H1 (cell line): ENCODE measurements around the gene FHAD1. TPM values are rescaled to one million over a fixed set of nuclear protein-coding genes. Genes with fewer than 3 reads are reported as not detected.

Source experiments
- CTCF ChIA-PET: fragments of 300-600 bp; sonication (Branson Sonifier 250); formaldehyde crosslinking; loops from one replicate; lab custom pipeline; 2021; ENCODE audit not compliant: partially characterized antibody; lab: Charles Lee
- POLR2A ChIA-PET: fragments of 300-600 bp; sonication (Branson Sonifier 250); formaldehyde crosslinking; loops from one replicate; lab custom pipeline; 2021; ENCODE audit warnings: inconsistent platforms; ENCODE audit not compliant: partially characterized antibody; lab: Charles Lee
- DNase-seq, 2 experiments: peaks; one replicate each; pipeline versions ENCODE4 v3.0.0 to v3.0.0-alpha.2; 2010 to 2022; ENCODE audit warnings: low spot score in 2 of 2, low read depth in 1 of 2, mixed read lengths in 1 of 2
- FAIRE-seq: peaks from 2 replicates; lab custom pipeline; 2011; peaks lifted over from hg19 to GRCh38; lab: Jason Lieb, UNC
- H2AFZ ChIP-seq: 2 replicates; pipeline ENCODE4 v1.8.1; 2012; ENCODE audit warnings: low read length, inconsistent platforms
- H2AK5ac ChIP-seq: 2 replicates; pipeline ENCODE4 v1.6.1; 2013; ENCODE audit warnings: low read depth, low read length
- H2BK120ac ChIP-seq: replicated peaks from 2 replicates; pipeline ENCODE3; 2013; ENCODE audit warnings: low read depth, low read length, inconsistent platforms
- H2BK12ac ChIP-seq: 2 replicates; pipeline ENCODE4 v1.6.1; 2013; ENCODE audit warnings: low read depth, low read length
- H2BK15ac ChIP-seq: 2 replicates; pipeline ENCODE4 v1.6.1; 2013; ENCODE audit warnings: low read length
- H2BK20ac ChIP-seq: 2 replicates; pipeline ENCODE4 v1.6.1; 2013; ENCODE audit warnings: low read length
- H2BK5ac ChIP-seq: 2 replicates; pipeline ENCODE4 v1.6.1; 2013; ENCODE audit warnings: low read depth, low read length
- H3K14ac ChIP-seq: 2 replicates; pipeline ENCODE4 v1.6.1; 2013; ENCODE audit warnings: inconsistent platforms; ENCODE audit not compliant: insufficient read length
- H3K18ac ChIP-seq: 2 replicates; pipeline ENCODE4 v1.6.1; 2013; ENCODE audit warnings: low read length; ENCODE audit errors: extremely low read depth
- H3K23ac ChIP-seq: 2 replicates; pipeline ENCODE4 v1.6.1; 2013; ENCODE audit warnings: inconsistent platforms; ENCODE audit not compliant: insufficient read length
- H3K23me2 ChIP-seq: 2 replicates; pipeline ENCODE4 v1.6.1; 2013; ENCODE audit warnings: low read depth, low read length
- H3K27ac ChIP-seq: 2 replicates; pipeline ENCODE4 v1.6.1; 2011; ENCODE audit warnings: low read depth, low read length, inconsistent platforms
- H3K27me3 ChIP-seq, 4 experiments: replicated peaks in 1 of 4; 1 replicate in 1 of 4; 2 replicates in 3 of 4; pipeline versions ENCODE4 v1.6.1 to v1.8.1; 2011 to 2013; ENCODE audit warnings: low read length in 3 of 4, mild to moderate bottlenecking in 3 of 4, inconsistent platforms in 2 of 4, mixed read lengths in 2 of 4, moderate library complexity in 1 of 4; ENCODE audit not compliant: control insufficient read depth in 3 of 4, insufficient read depth in 3 of 4; ENCODE audit errors: extremely low read depth in 1 of 4
- H3K36me3 ChIP-seq, 4 experiments: 2 replicates each; pipeline versions ENCODE4 v1.6.1 to v1.8.1; 2011 to 2013; ENCODE audit warnings: mild to moderate bottlenecking in 4 of 4, low read length in 3 of 4, moderate library complexity in 2 of 4, control low read depth in 1 of 4, inconsistent platforms in 1 of 4; ENCODE audit not compliant: insufficient read depth in 4 of 4, control insufficient read depth in 2 of 4
- H3K4ac ChIP-seq: replicated peaks from 2 replicates; pipeline ENCODE3; 2013; ENCODE audit warnings: low read length, low read depth, mixed read lengths, inconsistent platforms; ENCODE audit not compliant: insufficient read length
- H3K4me1 ChIP-seq, 4 experiments: replicated peaks in 1 of 4; 1 replicate in 1 of 4; 2 replicates in 3 of 4; pipeline versions ENCODE4 v1.6.1 to v1.8.1; 2011 to 2013; ENCODE audit warnings: low read length in 3 of 4, inconsistent platforms in 2 of 4, mixed read lengths in 1 of 4; ENCODE audit not compliant: insufficient read depth in 4 of 4, control insufficient read depth in 3 of 4
- H3K4me2 ChIP-seq, 2 experiments: 2 replicates each; pipeline versions ENCODE4 v1.6.1 to v1.8.1; 2011 to 2013; ENCODE audit warnings: low read depth in 2 of 2, low read length in 2 of 2, control low read depth in 1 of 2, inconsistent platforms in 1 of 2, mild to moderate bottlenecking in 1 of 2; ENCODE audit not compliant: insufficient read depth in 1 of 2
- H3K4me3 ChIP-seq, 4 experiments: fragments of 200-600, 300-600 bp in 1 of 4; sonication (generic), shearing (Covaris generic), sonication (Bioruptor Twin) in 1 of 4; 2 replicates each; pipeline versions ENCODE4 v1.5.1 to v1.8.1; 2011 to 2016; ENCODE audit warnings: low read length in 4 of 4, low read depth in 3 of 4, control low read depth in 2 of 4, inconsistent platforms in 2 of 4, mild to moderate bottlenecking in 2 of 4, mixed read lengths in 1 of 4, moderate library complexity in 1 of 4; ENCODE audit not compliant: insufficient read depth in 2 of 4; ENCODE audit errors: extremely low read depth in 1 of 4
- H3K56ac ChIP-seq: replicated peaks from 2 replicates; pipeline ENCODE3; 2013; ENCODE audit warnings: low read depth, mild to moderate bottlenecking, mixed read lengths, low read length, inconsistent platforms; ENCODE audit not compliant: insufficient read length
- H3K79me1 ChIP-seq: 2 replicates; pipeline ENCODE4 v1.6.1; 2013; ENCODE audit warnings: low read depth, low read length, control low read depth
- H3K79me2 ChIP-seq, 2 experiments: 2 replicates each; pipeline versions ENCODE4 v1.6.1 to v1.8.1; 2012 to 2013; ENCODE audit warnings: low read length in 2 of 2, mild to moderate bottlenecking in 2 of 2, inconsistent platforms in 1 of 2; ENCODE audit not compliant: insufficient read depth in 2 of 2, control insufficient read depth in 1 of 2
- H3K9ac ChIP-seq, 4 experiments: replicated peaks in 1 of 4; 1 replicate in 1 of 4; 2 replicates in 3 of 4; pipeline versions ENCODE4 v1.6.1 to v1.8.1; 2011 to 2013; ENCODE audit warnings: low read depth in 3 of 4, low read length in 3 of 4, control low read depth in 2 of 4, mild to moderate bottlenecking in 2 of 4, moderate library complexity in 2 of 4, inconsistent platforms in 1 of 4; ENCODE audit errors: extremely low read depth in 1 of 4
- H3K9me3 ChIP-seq, 2 experiments: 2 replicates each; pipeline versions ENCODE4 v1.6.1 to v1.8.1; 2012 to 2013; ENCODE audit warnings: mild to moderate bottlenecking in 2 of 2, moderate library complexity in 2 of 2, control low read depth in 1 of 2, inconsistent platforms in 1 of 2, low read depth in 1 of 2, low read length in 1 of 2, mixed read lengths in 1 of 2; ENCODE audit not compliant: insufficient read depth in 2 of 2
- H4K20me1 ChIP-seq, 2 experiments: replicated peaks in 1 of 2; 2 replicates each; pipeline versions ENCODE3 to v1.8.1; 2011 to 2013; ENCODE audit warnings: inconsistent platforms in 2 of 2, low read length in 2 of 2, mild to moderate bottlenecking in 1 of 2; ENCODE audit not compliant: insufficient read depth in 2 of 2, control insufficient read depth in 1 of 2
- H4K5ac ChIP-seq: 2 replicates; pipeline ENCODE4 v1.6.1; 2013; ENCODE audit warnings: low read length, low read depth, mixed read lengths, inconsistent platforms; ENCODE audit not compliant: insufficient read length
- H4K8ac ChIP-seq: 2 replicates; pipeline ENCODE4 v1.8.0; 2013; ENCODE audit warnings: mild to moderate bottlenecking, moderate library complexity, low read length, inconsistent platforms; ENCODE audit not compliant: insufficient read depth; ENCODE audit errors: extremely low read depth
- H4K91ac ChIP-seq: replicated peaks from 2 replicates; pipeline ENCODE3; 2013; ENCODE audit warnings: low read length, mixed read lengths, inconsistent platforms; ENCODE audit not compliant: insufficient read length
- ASH2L ChIP-seq: fragments of 200-600, 300-600 bp; sonication (generic); IDR thresholded peaks from one replicate; pipeline ENCODE4 v1.7.1; 2017; ENCODE audit warnings: low read length
- CTCF ChIP-seq, 3 experiments: IDR thresholded peaks; 1 replicate in 2 of 3; 2 replicates in 1 of 3; pipeline versions ENCODE4 v1.5.1 to v1.6.1; 2011; ENCODE audit warnings: low read length in 3 of 3, mild to moderate bottlenecking in 3 of 3, inconsistent platforms in 2 of 3, low read depth in 1 of 3, moderate library complexity in 1 of 3; ENCODE audit not compliant: insufficient read depth in 1 of 3; ENCODE audit errors: control extremely low read depth in 1 of 3
- EZH2 ChIP-seq: fragments of 200-600 bp; sonication (generic); IDR thresholded peaks from 2 replicates; pipeline ENCODE4 v1.7.1; 2012; ENCODE audit warnings: low read depth, mild to moderate bottlenecking, moderate library complexity, low read length, inconsistent platforms; ENCODE audit not compliant: severe bottlenecking
- GTF2F1 ChIP-seq: IDR thresholded peaks from 2 replicates; pipeline ENCODE4 v1.6.1; 2012; ENCODE audit warnings: low read depth, low read length, improper control_type of control experiment, borderline replicate concordance
- NRF1 ChIP-seq: IDR thresholded peaks from 2 replicates; pipeline ENCODE4 v1.6.1; 2011; ENCODE audit warnings: mild to moderate bottlenecking, low read depth, low read length, improper control_type of control experiment
- PHF8 ChIP-seq: fragments of 200-600 bp; sonication (generic); conservative IDR thresholded peaks from 2 replicates; pipeline ENCODE4 v1.7.1; 2012; ENCODE audit warnings: low read depth, mild to moderate bottlenecking, inconsistent platforms, low read length, moderate library complexity
- RXRA ChIP-seq: IDR thresholded peaks from 2 replicates; pipeline ENCODE4 v1.6.1; 2011; ENCODE audit warnings: low read depth, mild to moderate bottlenecking, low read length, moderate library complexity; ENCODE audit not compliant: insufficient read depth
- SIN3A ChIP-seq, 2 experiments: IDR thresholded peaks in 1 of 2; conservative IDR thresholded peaks in 1 of 2; 2 replicates each; pipeline ENCODE4 v1.6.1; 2011 to 2012; ENCODE audit warnings: low read length in 2 of 2, improper control_type of control experiment in 1 of 2, low read depth in 1 of 2, mild to moderate bottlenecking in 1 of 2
- SIX5 ChIP-seq: IDR thresholded peaks from 2 replicates; pipeline ENCODE4 v1.6.1; 2011; ENCODE audit warnings: mild to moderate bottlenecking, low read depth, low read length
- SP4 ChIP-seq: IDR thresholded peaks from 2 replicates; pipeline ENCODE4 v1.6.1; 2012; ENCODE audit warnings: low read length, inconsistent platforms
- TEAD4 ChIP-seq: IDR thresholded peaks from 2 replicates; pipeline ENCODE4 v1.6.1; 2012; ENCODE audit warnings: low read depth, low read length, inconsistent platforms, mixed read lengths
- YY1 ChIP-seq: IDR thresholded peaks from 2 replicates; pipeline ENCODE4 v1.6.1; 2011; ENCODE audit warnings: low read depth, mild to moderate bottlenecking, low read length
- WGBS, 2 experiments: shearing (Covaris generic) in 1 of 2; methylation state at CpG; one replicate each; pipeline versions ENCODE4 v1.1.6 to v1.1.7; 2013 to 2015; ENCODE audit warnings: low lambda C conversion rate in 2 of 2, mixed read lengths in 2 of 2, inconsistent platforms in 1 of 2, low coverage in 1 of 2, missing lambda C conversion rate in 1 of 2; ENCODE audit not compliant: insufficient replicate concordance in 2 of 2, insufficient coverage in 1 of 2, insufficient read length in 1 of 2; ENCODE audit errors: extremely low coverage in 1 of 2, missing lambda C conversion rate in 1 of 2; 5-methylcytosine and 5-hydroxymethylcytosine counted together
- polyA plus RNA-seq, 7 experiments: library from polyadenylated mRNA; depleted of rRNA in 3 of 7; stranded (reverse) in 5 of 7; unstranded in 2 of 7; fragments of >200 nt in 5 of 7; fragments of 200-250 nt in 2 of 7; gene quantifications; 1 replicate in 5 of 7; 2 replicates in 1 of 7; 4 replicates in 1 of 7; pipeline versions ENCODE4 v1.2.1 to v1.2.3, GENCODE V29; 2011 to 2013; ENCODE audit warnings: missing spikeins in 2 of 7, mixed read lengths in 2 of 7
- total RNA-seq: library from RNA; stranded (reverse); fragmentation: NEBNext Ultra II Directional; extraction: Animal tissue kit (Norgen Biotek cat#: 25700); gene quantifications from 2 replicates; pipeline ENCODE4 v1.2.1, GENCODE V29; 2021

FHAD1 gene
- total and polyA plus RNA-seq, 2 of the 8 experiments (the other 6 are each of a cell fraction or from before 2014, with no cell fraction given): 0.39 to 0.69 TPM

GRCh38 chr1:15309687-15310086 lies 62.7 kb downstream of the FHAD1 start:
- Histone ChIP-seq H2BK20ac (no peak overlapping the region), H3K27ac (no peak overlapping the region), H3K36me3 (no peaks in the 10 kb centered on the region), H4K20me1 (peaks cover 0 to 1% of the 10 kb centered on the region in 2 experiments), H3K4me2 (no peak overlapping the region), H3K23ac (no peak overlapping the region), H3K4me1 (no peaks in the 10 kb centered on the region; a peak in 1 of 7 replicates), H2BK12ac (no peak overlapping the region), H3K79me2 (no peaks in the 10 kb centered on the region), H4K5ac (no peak overlapping the region), H3K9ac (no peak overlapping the region), H2AK5ac (no peak overlapping the region), H3K4me3 (no peak overlapping the region), H3K79me1 (no peaks in the 10 kb centered on the region), H3K27me3 (no peaks in the 10 kb centered on the region; a peak in 1 of 7 replicates), H3K14ac (no peak overlapping the region), H3K56ac (no peak overlapping the region), H3K18ac (no peak overlapping the region), H2BK120ac (no peak overlapping the region), H3K9me3 (peaks cover 7 to 8% of the 10 kb centered on the region in 2 experiments; a peak in 1 of 4 replicates), H2BK15ac (no peak overlapping the region), H2BK5ac (no peak overlapping the region), H3K23me2 (peaks cover 3% of the 10 kb centered on the region; the same call in 1 of the 2 replicates), H4K8ac (no peak overlapping the region), H4K91ac (no peak overlapping the region), H2AFZ (no peak overlapping the region), H3K4ac (no peak overlapping the region)
- DNase-seq (no peak), FAIRE-seq (no peak)
- CTCF ChIA-PET: interaction anchor here (0.7 to 1.9 kb wide), 6 partner anchors 14 to 247 kb away, joined by 3 to 12 read pairs (median 3); no protein-coding TSS in a partner anchor
- POLR2A ChIA-PET: no interaction called here
- 89% methylated on average over 10 of the region's 10 CpGs; no CpG with 5 or more reads in 1 of the 2 experiments for WGBS, 2 experiments
- no peak for TF ChIP-seq EZH2
- no peak for TF ChIP-seq SIN3A (conservative IDR thresholded peaks at IDR 0.05 in 1 of 2, IDR thresholded peaks at IDR 0.05 in 1 of 2; ENCODE audit: low read depth in 1 of 2, low read length in 2 of 2)
- no peak for TF ChIP-seq NRF1
- TF ChIP-seq SP4: no peak
- TF ChIP-seq CTCF (IDR thresholded peaks at IDR 0.05; ENCODE audit: control extremely low read depth in 1 of 3, insufficient read depth in 1 of 3, low read depth in 1 of 3, low read length in 3 of 3): no peak
- no peak for TF ChIP-seq YY1
- no peak for TF ChIP-seq SIX5
- TF ChIP-seq RXRA: no peak
- TF ChIP-seq GTF2F1: no peak
- TF ChIP-seq TEAD4: no peak
- TF ChIP-seq PHF8: no peak
- TF ChIP-seq ASH2L: no peak
